ENCODE measurements around the gene YIF1A.
A peak's percentile ranks its signal among the peaks of the same experiment; 100 is the strongest.

YIF1A gene

DNA sequence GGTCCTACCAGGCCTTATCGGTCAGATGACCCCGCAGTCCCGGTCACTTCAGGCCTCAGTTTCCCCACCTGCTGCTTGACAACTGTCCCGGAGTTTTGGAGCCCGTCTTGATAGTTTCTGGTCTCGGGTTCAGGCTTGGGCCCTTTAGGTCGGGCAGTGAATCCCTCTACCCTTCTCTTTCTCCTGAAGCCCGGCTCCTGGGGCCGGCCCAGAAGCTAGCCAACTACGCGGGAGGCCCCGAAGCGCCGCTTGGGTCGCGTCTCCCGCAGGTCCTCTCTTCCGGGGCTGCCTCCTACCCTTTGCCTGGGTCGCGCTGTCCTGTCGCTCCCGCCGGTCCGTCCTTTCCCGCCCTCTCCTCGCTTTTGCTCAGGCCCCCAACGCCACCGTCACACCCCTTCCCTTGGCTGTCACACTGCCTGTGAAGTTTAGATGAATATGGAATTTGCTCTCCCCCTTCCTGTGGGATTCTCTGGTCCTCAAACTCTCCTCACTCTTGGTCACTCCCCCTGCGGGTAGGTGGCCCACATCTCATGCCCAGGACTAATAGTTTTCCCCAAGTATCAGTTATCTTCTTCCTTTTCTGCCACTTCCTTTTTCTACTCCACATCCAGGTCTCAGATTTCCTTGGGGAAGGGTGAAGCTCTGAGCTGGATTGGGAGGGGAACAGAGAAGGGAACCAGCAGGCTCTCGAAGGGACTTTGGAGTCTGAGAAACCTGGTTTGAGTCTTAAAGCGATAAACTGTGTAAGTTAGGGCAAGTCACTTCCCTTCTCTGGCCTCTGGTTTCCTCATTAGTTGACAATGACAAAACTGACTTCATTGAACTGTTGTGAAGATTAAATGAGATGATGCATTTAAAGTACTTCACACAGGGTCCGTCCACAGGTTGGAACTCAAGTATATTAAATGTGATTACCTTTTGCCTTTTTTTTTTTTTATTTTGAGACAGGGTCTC lies 19.7 kb downstream of the YIF1A start:
- H3K27me3 ChIP-seq (replicated peaks; ENCODE audit: control insufficient read depth, insufficient read depth, low read length, poor library complexity, severe bottlenecking): no peaks in the 10 kb centered on the region
- H3K36me3 ChIP-seq (ENCODE audit: control insufficient read depth, insufficient read depth, low read length): peaks cover 31% of the 10 kb centered on the region
- DNase-seq: no peak
- no peaks in the 10 kb centered on the region for H3K9me3 ChIP-seq (ENCODE audit: control insufficient read depth, low read length)
- peaks cover 20% of the 10 kb centered on the region for H3K4me1 ChIP-seq (ENCODE audit: control insufficient read depth, insufficient read depth, low read length, poor library complexity, severe bottlenecking)
- H3K27ac ChIP-seq (ENCODE audit: insufficient read depth, low read length, poor library complexity, severe bottlenecking): peak overlapping the region; percentile 92
- H3K4me3 ChIP-seq (ENCODE audit: insufficient read depth, low read depth, low read length, poor library complexity, severe bottlenecking): peak overlapping the region; percentile 75

DNA sequence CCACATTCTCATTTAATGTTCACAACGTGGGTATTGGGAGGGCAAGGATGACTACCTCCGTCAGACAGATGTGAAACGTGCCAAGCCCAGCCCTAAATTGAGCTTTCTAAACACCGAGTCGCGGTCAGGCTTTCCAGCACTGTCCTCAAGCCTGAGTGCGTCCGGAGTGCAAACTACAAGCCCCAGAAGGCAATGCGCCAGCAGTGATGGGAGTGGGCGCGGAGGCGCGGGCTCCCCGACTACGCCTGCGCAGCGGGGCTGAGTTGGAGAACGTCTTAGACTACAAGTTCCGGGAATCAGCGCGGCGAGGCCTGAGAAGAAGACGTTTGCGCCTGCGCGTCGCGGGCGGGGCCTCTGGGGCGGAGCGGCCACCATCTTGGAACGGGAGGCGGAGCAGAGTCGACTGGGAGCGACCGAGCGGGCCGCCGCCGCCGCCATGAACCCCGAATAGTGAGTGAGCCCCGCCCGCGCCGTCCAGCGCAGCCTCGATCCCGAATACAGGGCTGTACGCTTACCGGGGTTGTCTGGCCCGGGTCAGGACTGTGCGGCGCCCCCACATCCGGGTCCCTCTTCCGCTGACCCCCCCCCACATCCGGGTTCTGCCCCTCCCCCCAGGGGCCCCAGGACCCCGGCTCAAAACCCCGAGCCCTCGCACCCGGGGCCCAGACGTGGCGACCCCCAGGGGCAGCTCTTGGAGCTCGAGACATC lies 20.5 kb downstream of the YIF1A start, which contains the start of gene RAB1B:
RAB1B (plus strand) TSS at position 396 of the 708 bp plus-strand sequence; CDS start at position 437, 41 bp downstream.
- DNase-seq: peak; percentile 99 to 100 (median 99)
- Histone ChIP-seq H3K36me3 (ENCODE audit: control insufficient read depth, insufficient read depth, low read length) (peaks cover 28% of the 10 kb centered on the region), H3K9me3 (ENCODE audit: control insufficient read depth, low read length) (no peaks in the 10 kb centered on the region), H3K4me1 (ENCODE audit: control insufficient read depth, insufficient read depth, low read length, poor library complexity, severe bottlenecking) (peaks cover 20% of the 10 kb centered on the region), H3K4me3 (ENCODE audit: insufficient read depth, low read depth, low read length, poor library complexity, severe bottlenecking) (peak within 1 kb of the TSS; percentile 75), H3K27ac (ENCODE audit: insufficient read depth, low read length, poor library complexity, severe bottlenecking) (peak within 1 kb of the TSS; percentile 92), H3K27me3 (replicated peaks; ENCODE audit: control insufficient read depth, insufficient read depth, low read length, poor library complexity, severe bottlenecking) (no peaks in the 10 kb centered on the region)

DNA sequence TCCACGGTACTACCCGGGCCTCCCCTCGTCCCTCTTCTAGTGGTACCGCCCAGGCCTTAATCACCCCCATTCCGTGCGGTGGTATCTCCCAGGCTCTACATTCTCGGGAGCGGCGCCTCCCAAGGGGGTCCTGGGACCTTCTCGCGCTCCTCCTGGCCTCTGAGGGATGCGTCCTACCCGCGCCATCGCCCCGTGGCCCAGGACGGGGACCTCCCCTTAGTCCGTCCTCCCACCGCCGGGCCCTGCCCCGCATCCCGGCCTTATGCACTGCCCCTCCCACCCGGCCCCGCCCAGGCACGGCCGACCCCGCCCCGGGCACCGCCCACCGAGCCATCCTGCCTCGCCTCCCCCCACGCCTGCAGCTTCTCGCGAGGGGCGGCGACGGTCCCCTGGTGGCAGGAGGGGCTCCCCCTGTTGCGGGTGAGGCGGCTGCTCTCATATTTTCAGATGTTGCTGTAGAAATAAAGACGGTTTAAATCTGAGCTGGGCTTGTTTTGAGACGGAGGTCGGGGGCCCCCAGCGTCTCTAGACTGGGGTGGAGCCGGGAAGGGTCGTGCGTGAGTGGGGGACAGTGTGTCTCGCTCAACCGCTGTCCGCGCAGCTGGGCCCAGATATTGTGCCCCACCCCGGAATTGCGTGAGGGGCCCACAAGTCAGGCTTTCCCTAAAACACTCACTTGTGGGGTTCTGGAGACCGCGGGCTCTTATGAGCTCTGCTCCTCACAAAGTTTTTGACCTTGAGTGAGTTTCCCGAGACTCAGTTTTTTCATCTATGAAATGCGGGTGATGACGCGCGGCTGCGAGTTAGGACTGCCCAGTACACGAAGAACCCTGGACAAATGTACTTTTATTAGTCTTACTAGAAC lies 21.3 kb downstream of the YIF1A start:
- peak; percentile 78 to 79 (median 78) for DNase-seq
- H3K9me3 ChIP-seq (ENCODE audit: control insufficient read depth, low read length): no peaks in the 10 kb centered on the region
- no peaks in the 10 kb centered on the region for H3K27me3 ChIP-seq (replicated peaks; ENCODE audit: control insufficient read depth, insufficient read depth, low read length, poor library complexity, severe bottlenecking)
- peaks cover 28% of the 10 kb centered on the region for H3K36me3 ChIP-seq (ENCODE audit: control insufficient read depth, insufficient read depth, low read length)
- H3K27ac ChIP-seq (ENCODE audit: insufficient read depth, low read length, poor library complexity, severe bottlenecking): peak overlapping the region; percentile 92
- H3K4me3 ChIP-seq (ENCODE audit: insufficient read depth, low read depth, low read length, poor library complexity, severe bottlenecking): peak overlapping the region; percentile 75
- peaks cover 20% of the 10 kb centered on the region for H3K4me1 ChIP-seq (ENCODE audit: control insufficient read depth, insufficient read depth, low read length, poor library complexity, severe bottlenecking)

DNA sequence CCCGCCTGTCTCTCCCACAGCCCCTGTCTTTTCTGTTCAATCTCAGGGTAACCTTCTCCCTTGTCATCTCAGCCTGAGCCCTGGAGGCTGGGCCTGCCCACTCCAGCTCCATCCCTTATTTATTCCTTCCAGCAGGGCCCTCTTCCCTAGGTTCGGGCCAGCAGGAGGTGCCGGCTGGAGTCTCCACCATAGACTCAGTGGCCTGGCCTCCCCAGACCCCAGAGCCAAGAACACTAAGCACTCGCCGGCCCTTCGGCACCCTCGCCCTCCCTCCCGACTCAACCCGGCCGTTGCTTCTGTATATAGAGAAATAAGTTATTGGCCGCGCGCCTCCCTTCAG lies 21.9 kb downstream of the YIF1A start:
- Histone ChIP-seq H3K9me3 (ENCODE audit: control insufficient read depth, low read length) (no peaks in the 10 kb centered on the region), H3K36me3 (ENCODE audit: control insufficient read depth, insufficient read depth, low read length) (peaks cover 28% of the 10 kb centered on the region)
- DNase-seq: no peak

DNA sequence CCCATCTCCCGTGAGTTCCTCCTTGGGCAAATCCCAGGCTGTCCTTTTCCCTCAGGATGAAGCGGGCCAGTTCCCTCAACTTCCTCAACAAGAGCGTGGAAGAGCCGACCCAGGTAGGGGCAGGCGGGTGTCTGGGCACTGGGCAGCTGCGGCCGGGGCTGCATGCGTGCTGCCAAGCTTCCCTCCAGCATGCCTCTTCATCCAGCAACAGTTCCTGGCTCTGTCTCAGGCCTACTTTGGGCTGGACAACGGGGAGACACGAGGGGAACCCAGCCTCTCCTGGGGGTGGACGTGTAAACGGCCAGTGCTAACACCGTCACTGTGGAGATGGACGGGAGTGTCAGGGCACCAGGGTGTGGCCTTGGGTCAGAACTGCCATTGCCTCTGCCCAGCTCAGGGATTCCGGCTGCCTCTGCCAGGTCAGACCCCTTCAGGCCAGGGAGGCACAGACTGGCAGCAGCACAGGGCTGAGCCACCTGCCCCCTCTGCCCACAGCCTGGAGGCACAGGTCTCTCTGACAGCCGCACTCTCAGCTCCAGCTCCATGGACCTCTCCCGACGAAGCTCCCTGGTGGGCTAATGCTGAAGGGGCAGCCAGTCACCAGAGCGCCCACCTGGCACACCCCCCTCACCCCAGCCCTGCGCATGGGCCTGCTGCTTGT lies 22.4 kb downstream of the YIF1A start:
- H3K27ac ChIP-seq (ENCODE audit: insufficient read depth, low read length, poor library complexity, severe bottlenecking): peak overlapping the region; percentile 92
- H3K36me3 ChIP-seq (ENCODE audit: control insufficient read depth, insufficient read depth, low read length): peaks cover 29% of the 10 kb centered on the region
- H3K27me3 ChIP-seq (replicated peaks; ENCODE audit: control insufficient read depth, insufficient read depth, low read length, poor library complexity, severe bottlenecking): no peaks in the 10 kb centered on the region
- peaks cover 20% of the 10 kb centered on the region for H3K4me1 ChIP-seq (ENCODE audit: control insufficient read depth, insufficient read depth, low read length, poor library complexity, severe bottlenecking)
- H3K4me3 ChIP-seq (ENCODE audit: insufficient read depth, low read depth, low read length, poor library complexity, severe bottlenecking): no peak overlapping the region
- no peak for DNase-seq
- H3K9me3 ChIP-seq (ENCODE audit: control insufficient read depth, low read length): no peaks in the 10 kb centered on the region

More for the DNA sequence above, 21.9 kb downstream of the YIF1A start:
- H3K4me3 ChIP-seq (ENCODE audit: insufficient read depth, low read depth, low read length, poor library complexity, severe bottlenecking): peak overlapping the region; percentile 75
- H3K27me3 ChIP-seq (replicated peaks; ENCODE audit: control insufficient read depth, insufficient read depth, low read length, poor library complexity, severe bottlenecking): no peaks in the 10 kb centered on the region
- H3K27ac ChIP-seq (ENCODE audit: insufficient read depth, low read length, poor library complexity, severe bottlenecking): peak overlapping the region; percentile 92
- peaks cover 20% of the 10 kb centered on the region for H3K4me1 ChIP-seq (ENCODE audit: control insufficient read depth, insufficient read depth, low read length, poor library complexity, severe bottlenecking)

DNA sequence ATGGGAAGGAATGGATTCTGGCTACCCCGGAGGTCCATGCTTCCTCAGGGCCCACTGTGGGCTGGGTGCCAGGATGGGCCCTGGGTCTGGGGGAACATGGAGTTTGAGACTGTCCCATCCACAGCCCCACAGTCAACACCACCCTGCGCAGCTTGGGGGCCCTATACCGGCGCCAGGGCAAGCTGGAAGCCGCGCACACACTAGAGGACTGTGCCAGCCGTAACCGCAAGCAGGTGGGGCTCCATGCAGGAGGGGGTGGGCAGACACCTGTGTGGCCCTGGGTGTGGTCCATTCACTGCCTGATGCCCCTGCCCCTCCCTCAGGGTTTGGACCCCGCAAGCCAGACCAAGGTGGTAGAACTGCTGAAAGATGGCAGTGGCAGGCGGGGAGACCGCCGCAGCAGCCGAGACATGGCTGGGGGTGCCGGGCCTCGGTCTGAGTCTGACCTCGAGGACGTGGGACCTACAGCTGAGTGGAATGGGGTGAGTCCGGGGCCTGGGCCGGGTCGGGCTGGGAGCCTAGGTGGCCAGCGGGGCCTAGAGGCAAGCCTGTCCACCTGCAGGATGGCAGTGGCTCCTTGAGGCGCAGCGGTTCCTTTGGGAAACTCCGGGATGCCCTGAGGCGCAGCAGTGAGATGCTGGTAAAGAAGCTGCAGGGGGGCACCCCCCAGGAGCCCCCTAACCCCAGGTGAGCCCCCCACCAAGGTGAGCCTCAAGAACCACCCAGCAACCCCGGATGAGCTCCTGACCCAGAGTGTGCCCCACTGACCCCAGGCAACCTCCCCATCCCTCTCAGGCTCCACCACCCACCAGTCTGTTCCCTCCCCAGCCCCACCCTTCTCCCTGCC lies 23.2 kb downstream of the YIF1A start:
- Histone ChIP-seq H3K4me1 (ENCODE audit: control insufficient read depth, insufficient read depth, low read length, poor library complexity, severe bottlenecking) (peaks cover 20% of the 10 kb centered on the region), H3K4me3 (ENCODE audit: insufficient read depth, low read depth, low read length, poor library complexity, severe bottlenecking) (no peak overlapping the region), H3K27me3 (replicated peaks; ENCODE audit: control insufficient read depth, insufficient read depth, low read length, poor library complexity, severe bottlenecking) (no peaks in the 10 kb centered on the region), H3K9me3 (ENCODE audit: control insufficient read depth, low read length) (no peaks in the 10 kb centered on the region), H3K36me3 (ENCODE audit: control insufficient read depth, insufficient read depth, low read length) (peaks cover 31% of the 10 kb centered on the region), H3K27ac (ENCODE audit: insufficient read depth, low read length, poor library complexity, severe bottlenecking) (no peak overlapping the region)
- no peak for DNase-seq

DNA sequence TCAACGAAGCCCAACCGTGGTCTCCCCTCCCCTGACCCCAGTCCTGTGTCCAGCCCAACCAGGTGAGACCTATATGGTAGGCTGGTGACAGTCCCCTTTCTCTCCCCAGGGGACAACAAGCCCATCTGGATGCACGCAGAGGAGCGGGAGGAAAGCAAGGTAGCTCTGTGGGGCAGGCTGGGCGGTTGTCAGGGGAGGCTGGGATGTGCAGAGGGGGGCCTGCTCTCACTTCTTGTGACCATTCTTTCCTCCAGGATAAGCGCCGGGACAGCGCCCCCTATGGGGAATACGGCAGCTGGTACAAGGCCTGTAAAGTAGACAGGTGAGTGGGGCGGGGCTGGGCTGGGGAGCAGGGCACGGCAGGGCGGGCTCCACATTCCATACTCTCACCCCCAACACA lies 24.0 kb downstream of the YIF1A start:
- no peak overlapping the region for H3K27ac ChIP-seq (ENCODE audit: insufficient read depth, low read length, poor library complexity, severe bottlenecking)
- H3K4me1 ChIP-seq (ENCODE audit: control insufficient read depth, insufficient read depth, low read length, poor library complexity, severe bottlenecking): peaks cover 19% of the 10 kb centered on the region
- no peaks in the 10 kb centered on the region for H3K27me3 ChIP-seq (replicated peaks; ENCODE audit: control insufficient read depth, insufficient read depth, low read length, poor library complexity, severe bottlenecking)
- peak in 1 of 3 donors; percentile 16 for DNase-seq
- H3K9me3 ChIP-seq (ENCODE audit: control insufficient read depth, low read length): no peaks in the 10 kb centered on the region
- peaks cover 31% of the 10 kb centered on the region for H3K36me3 ChIP-seq (ENCODE audit: control insufficient read depth, insufficient read depth, low read length)
- no peak overlapping the region for H3K4me3 ChIP-seq (ENCODE audit: insufficient read depth, low read depth, low read length, poor library complexity, severe bottlenecking)

DNA sequence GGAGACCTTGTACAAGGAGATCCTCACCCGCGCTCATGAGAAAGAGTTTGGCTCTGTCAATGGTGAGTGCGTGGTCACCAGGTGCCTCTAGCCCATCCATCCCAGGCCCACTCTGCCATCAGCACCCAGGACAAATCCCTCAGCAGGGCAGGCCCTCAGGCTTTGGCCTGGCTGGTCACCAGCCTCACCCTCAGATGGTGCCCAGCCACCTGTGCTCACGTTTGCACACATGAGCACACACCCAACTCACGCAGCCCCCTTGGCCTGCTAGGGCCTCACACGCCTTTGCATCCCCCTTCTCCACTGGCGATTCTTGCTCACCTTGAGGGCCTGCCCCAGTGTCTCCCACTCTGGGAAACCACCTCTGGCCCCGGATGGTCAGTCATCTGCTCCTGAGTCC lies 24.6 kb downstream of the YIF1A start:
- Histone ChIP-seq H3K4me3 (ENCODE audit: insufficient read depth, low read depth, low read length, poor library complexity, severe bottlenecking) (no peak overlapping the region), H3K27me3 (replicated peaks; ENCODE audit: control insufficient read depth, insufficient read depth, low read length, poor library complexity, severe bottlenecking) (no peaks in the 10 kb centered on the region), H3K36me3 (ENCODE audit: control insufficient read depth, insufficient read depth, low read length) (peaks cover 31% of the 10 kb centered on the region), H3K4me1 (ENCODE audit: control insufficient read depth, insufficient read depth, low read length, poor library complexity, severe bottlenecking) (peaks cover 13% of the 10 kb centered on the region), H3K9me3 (ENCODE audit: control insufficient read depth, low read length) (no peaks in the 10 kb centered on the region), H3K27ac (ENCODE audit: insufficient read depth, low read length, poor library complexity, severe bottlenecking) (no peak overlapping the region)
- no peak for DNase-seq

Measured in effector memory CD4-positive, alpha-beta T cell (primary cell).